NCI-H748 treated with DMSO at 0.1 percent for 48 hours (cell line): ENCODE data around the gene CCDC47.
"Not testable (repeated sequence)": the region's sequence is repeated elsewhere in the genome, so short reads cannot be mapped to it uniquely, and the experiment has no call there.

Experiments used
- DNase-seq: peaks from one replicate; lab custom pipeline; 2025; lab: John Stamatoyannopoulos, UW

CCDC47 gene

DNA sequence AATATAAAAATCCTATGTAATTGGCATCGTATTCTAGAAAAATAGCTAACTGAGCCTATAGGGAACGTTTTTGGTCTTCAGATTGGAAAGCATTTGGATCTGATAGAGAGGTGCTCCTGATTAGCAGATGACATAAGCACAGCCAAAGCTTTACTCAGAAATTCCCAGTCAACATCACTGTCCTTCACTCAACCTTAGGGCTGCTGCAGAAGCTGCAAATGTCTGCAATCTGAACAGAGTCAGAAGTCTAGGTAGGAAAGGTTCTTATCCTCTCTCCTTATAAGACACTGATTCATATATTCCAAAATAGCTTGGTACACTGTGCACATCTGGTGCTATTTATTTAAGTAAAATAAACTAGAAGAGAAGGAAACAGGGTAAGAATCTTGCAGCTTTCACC, 51.0 kb downstream of the CCDC47 start:
- DNase-seq: no peak

DNA sequence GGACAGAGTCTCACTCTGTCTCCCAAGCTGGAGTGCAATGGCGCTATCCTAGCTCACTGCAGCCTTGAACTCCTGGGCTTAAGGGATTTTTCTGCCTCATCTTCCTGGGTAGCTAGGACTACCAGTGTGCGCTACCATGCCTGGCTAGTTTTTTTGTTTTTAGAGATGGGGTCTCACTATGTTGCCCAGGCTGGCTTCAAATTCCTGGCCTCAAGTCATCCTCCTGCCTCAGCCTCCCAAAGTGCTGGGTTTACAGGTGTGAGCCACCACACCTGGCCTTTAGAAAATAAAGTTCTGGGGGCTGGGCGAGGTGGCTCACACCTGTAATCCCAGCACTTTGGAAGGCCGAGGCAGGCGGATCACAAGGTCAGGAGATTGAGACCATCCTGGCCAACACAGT, 53.2 kb downstream of the CCDC47 start:
- DNase-seq: not testable (repeated sequence)

DNA sequence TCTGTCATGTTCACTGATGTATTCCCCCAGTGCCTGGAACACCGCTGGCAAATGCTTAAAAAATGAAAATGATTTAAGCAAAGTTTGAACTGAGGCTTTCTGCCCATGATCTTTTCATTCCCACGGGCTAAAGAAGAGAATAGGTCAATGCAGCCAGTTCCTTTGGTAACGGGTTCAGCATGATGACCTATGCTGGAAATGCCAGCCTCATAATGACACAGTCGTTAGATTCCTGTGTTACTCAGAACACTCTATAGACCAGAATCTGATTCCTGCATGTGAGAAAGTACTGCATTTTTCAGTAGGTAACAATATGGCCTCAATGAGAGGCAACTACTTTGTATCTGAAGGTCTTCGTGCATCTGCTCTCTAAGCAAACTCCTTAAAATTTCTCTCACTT, 54.4 kb downstream of the CCDC47 start:
- DNase-seq: no peak

DNA sequence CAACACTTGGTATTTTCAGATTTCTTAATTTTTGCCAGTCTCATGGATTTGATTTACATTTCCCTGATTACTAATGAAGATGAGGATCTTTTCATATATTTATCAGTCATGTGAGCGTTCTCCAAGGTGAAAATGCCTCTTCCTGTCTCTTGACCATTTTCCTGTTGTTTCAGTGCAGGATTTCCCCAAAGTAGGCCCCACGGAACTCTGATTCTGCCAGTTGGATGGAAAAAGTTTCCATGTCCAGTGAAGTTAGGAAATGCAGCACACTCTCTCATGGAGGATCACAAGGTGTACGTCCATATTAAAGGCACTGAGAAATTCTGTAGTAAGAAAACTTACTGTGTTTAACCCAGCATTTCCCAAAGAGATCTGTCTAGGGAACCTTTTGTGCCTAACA, 57.0 kb downstream of the CCDC47 start:
- DNase-seq: no peak

DNA sequence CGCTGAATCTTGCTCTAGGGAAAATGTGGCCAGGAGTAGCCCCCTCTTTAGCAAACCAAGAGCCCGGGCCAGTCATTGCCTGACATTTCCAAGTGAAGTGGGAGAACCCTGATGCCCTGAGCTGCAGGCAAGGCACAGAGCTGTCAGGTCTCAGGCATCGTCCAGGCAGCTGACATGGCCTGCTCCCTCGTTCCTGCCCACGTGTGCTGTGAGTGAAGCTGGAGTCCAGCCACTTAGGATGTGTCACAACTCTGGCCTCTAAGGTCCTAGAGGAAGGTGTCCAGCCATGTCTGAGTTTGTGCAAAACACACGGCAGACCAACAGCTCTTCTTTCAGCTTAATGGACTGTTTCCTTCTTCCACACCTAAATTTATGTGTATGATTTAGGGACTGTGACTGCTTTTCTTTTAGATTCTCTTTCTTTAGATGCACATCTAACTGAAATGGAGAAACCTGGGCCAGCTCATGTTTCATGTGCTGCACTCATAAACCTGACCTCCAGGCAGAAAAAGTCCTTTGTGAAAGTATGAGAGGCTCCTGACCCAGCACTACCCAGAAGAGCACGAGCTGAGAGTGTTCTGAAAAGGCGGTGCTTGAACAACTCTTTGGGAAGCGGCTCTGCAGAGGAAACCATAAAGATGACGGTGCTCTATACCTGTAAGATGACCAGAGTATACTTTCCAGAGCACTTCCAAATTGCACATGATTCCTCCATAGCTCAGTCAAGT, 58.7 kb downstream of the CCDC47 start:
- no peak for DNase-seq

DNA sequence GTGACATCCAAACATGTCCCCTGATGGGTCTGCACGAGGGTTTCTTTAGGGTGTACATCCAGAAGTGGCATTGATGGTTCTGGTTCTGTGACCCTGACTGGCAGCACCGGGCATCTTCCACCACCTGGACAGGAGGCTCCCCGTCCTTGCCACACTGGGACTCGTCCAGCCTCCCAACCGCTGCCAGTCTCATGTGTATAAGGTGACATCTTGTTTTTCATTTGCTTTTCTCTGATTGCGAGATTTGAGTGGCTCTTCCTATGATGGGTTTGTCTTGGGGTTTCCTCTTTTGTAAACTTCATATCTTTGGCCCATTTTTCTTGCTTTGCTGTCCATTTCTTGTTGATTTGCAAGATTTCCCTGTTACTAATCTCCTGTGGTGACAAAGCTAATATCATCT, 64.3 kb downstream of the CCDC47 start:
- no peak for DNase-seq

DNA sequence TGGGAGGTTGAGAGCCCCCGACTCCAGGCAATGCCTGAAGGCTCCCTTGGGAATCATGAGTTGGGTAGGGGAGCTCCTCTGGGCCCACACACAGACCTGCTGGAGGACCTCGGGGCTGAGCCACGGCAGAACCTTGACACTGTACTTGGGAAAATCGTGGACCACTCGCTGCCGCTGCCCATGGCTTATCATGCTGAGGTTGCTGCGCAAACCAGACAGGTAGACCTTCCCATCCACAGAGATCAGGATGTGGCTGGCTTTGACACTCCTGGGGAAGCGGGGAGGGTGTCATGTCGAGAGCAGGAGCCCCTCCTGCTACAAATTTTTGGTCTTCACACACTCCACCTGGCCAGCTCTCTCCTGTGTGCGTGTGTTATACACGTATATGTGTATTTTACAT, 66.2 kb downstream of the CCDC47 start:
- no peak for DNase-seq

DNA sequence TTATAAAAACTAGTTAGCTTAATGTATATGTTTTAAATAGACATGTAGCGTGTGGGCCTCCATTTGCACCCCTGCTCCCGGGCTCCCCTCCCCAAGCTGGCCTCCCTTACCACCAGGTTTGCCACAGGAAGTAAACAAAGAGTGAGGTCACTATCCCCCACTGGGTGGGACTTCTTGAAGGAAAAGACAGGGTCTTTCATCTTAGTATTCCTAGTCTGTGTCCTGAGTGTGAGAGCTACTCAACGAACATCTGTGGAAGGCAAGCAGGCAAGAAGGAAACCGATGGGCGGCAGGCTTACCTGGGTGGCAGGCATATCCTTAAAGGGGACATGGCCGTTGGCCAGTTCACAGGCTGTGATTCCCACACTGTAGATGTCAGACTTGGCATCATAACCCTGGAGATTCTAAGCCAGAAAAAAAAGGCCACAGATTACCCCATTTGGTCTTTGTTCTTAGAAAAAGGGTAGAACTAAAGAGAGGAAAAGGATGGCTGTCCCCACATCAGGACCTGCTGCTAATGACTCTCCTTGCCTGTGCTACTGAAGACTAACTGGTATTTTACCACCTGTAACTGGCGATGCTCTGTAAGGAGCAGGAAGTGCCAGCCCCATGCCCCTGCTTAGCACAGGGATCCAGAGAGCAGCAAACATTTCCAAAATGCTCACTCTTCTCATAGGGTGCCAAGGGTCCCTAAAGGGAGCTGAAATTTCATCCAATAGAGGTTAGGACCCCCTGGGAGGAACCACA, 66.9 kb downstream of the CCDC47 start:
- DNase-seq: no peak

DNA sequence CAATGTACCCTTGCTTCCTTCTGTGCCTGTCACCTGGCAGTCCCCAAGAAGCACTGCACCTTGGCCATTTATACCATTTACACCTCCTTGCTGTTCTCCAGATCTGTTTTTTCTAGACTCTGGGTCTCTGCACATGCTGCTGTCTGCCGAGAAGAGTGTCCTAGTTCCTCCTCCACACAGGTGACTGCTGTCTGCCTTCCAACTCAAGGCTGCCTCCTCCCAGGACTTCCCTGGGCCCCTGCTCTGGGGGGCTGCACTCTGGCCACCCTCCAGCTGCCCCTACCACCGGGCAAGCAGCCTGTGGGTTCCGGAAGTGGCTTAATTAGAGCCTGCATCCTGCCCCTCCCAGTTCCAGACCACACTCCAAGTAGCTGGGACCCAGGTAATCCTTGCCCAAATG, 67.7 kb downstream of the CCDC47 start:
- DNase-seq: no peak

DNA sequence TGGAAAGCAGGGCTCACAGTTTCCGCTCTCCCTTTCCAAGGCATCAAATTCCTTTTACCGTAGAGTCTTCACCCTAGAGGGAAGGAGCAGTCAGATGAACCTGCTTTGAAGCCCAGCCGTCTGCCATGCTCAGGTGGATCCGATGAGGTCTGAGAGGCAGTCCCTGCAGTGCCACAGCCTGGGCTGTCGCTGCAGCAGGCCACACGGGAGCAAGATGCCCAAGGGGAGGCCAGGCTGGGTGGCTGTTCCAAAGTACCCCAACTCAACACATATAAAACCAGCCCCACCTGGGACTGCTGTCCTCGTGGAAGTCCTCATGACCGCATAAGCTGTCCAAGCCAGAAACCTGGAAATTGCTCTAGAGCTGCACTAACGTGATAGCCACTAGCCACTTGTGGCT, 68.6 kb downstream of the CCDC47 start:
- DNase-seq: no peak

DNA sequence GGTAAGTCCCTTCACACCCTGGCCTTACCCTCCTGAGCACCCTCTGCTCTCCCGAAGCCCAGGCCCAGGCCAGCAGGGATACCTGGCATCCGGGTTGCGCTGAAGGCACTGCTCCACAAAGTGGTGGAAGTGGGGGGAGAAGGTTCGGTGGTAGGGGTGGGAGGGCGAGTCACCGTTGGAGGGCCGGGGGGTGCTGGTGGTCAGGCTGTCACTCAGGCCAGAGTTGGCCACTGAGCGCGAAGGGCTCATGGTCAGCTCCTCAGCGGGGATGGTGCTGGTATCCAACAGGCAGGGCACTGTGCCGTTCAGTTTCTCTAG, 69.2 kb downstream of the CCDC47 start:
- no peak for DNase-seq

DNA sequence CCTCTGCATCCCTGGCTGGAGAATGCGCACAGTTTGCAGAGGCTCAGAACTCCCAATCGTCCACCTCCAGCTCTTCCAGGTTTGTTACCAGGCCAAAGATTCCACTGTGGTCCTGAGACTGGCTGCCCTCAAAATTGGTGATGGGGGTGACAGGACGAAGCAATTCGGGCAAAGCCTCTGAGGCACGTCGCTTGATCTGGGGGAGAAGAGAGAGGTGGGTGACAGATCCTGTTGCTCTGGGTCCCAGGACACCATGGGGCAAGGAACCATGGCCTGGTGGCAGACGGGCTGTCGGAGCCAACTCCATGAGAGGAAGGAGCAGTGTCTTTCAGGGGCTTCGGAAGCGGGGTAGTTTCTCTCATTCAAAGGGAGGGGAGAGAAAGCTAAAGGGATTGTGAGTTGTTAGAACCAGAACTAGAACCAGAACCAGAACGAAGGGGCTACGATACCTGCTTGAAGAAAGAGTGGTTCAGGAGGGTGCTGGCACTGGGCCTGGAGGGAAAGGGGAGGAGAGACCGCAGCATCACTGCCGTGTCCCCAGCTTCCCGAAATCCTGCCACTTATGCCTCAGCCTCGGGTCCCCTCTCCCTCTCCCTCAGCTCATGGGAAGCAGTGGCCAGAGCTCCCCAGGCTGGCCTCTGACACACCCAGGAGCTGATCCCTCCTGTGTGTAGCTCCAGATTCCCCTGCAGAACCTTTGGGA, 69.7 kb downstream of the CCDC47 start:
- DNase-seq: no peak

DNA sequence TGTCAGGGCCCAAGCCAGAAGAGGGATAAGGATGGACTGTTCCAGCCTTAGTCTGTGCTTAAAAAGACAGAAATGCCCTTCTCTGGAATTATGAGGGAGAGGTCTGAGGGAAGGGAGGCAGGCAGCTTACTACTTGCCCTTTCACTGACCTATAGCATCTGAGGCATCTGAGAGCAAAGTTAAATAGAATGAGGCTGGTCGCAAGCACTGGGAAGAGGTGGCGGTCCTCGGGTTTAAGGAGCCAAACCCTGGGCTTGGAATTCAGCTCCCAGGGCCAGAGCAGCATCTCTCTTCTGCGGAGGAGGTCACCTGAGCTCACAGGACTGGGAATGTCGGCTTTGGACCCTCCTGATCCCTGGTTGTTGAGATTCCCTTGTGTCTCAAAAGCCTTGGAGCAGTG, 70.4 kb downstream of the CCDC47 start:
- DNase-seq: no peak

DNA sequence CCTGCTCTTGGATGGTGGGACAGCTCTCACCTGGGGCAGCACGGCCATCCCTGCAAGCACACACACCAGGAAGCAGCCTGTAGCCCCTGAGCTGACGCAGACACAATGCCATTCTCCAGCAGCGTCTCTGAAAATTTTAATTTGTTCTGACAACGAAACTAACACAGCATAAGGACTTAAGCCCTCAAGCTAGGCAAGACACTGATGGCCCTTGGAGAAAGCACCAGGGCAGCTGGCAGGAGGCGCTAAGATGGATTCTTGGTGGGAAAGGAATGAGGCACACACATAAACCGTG, 70.7 kb downstream of the CCDC47 start:
- no peak for DNase-seq

DNA sequence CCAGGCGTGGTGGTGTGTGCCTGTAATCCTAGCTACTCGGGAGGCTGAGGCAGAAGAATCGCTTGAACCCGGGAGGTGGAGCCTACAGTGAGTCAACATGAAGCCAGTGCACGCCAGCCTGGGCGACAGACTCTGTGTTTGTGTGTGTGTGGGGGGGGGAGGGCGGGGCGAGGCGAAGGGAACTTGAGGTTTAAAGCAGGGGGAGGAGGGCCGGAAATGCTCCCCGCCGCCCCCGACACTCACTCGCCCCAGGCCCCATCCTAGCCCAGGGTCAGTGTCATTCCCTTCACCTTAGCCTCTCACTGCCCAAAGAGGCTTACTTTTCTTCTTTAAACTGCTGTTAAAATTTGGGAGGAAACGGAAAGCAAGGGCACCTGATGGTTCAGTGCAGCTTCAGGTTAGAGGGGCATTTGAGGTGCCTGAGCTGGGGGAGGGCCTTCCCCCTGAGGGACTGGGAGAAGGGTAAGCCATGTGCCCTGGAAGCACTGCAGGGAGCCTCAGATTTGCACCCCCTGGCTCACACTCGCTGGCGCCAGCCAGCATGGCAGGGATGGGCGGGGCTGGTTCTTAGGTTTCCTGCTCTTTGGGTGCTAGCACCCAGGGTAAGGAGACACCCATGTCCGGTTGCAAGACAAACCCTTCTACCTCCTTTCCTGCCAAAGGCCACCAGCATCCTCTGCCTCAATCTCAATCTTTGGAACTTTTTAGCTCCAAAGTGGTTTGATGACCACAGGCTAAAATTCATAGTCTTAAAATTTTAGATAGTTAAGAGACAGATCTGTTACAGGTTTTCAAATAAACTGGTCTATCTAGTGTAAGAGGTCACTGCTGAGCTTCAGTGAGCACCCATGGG, 71.3 kb downstream of the CCDC47 start:
- DNase-seq: no peak

DNA sequence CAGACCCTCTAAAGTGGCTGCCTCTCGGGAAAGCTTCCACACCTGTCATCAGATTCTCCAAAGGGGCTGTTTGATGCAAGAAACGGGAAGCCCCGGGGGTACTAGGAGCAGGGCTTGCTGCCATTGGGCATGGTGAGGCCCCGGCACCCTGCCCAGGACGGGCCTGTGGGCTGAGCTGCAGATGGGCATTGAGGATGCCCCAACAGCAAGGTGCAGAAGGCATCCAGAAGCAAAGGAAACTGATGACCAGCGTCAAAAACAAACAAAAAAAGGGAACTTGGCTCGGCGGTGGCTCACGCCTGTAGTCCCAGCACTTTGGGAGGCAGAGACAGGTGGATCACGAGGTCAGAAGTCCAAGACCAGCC, 72.0 kb downstream of the CCDC47 start:
- no peak for DNase-seq

DNA sequence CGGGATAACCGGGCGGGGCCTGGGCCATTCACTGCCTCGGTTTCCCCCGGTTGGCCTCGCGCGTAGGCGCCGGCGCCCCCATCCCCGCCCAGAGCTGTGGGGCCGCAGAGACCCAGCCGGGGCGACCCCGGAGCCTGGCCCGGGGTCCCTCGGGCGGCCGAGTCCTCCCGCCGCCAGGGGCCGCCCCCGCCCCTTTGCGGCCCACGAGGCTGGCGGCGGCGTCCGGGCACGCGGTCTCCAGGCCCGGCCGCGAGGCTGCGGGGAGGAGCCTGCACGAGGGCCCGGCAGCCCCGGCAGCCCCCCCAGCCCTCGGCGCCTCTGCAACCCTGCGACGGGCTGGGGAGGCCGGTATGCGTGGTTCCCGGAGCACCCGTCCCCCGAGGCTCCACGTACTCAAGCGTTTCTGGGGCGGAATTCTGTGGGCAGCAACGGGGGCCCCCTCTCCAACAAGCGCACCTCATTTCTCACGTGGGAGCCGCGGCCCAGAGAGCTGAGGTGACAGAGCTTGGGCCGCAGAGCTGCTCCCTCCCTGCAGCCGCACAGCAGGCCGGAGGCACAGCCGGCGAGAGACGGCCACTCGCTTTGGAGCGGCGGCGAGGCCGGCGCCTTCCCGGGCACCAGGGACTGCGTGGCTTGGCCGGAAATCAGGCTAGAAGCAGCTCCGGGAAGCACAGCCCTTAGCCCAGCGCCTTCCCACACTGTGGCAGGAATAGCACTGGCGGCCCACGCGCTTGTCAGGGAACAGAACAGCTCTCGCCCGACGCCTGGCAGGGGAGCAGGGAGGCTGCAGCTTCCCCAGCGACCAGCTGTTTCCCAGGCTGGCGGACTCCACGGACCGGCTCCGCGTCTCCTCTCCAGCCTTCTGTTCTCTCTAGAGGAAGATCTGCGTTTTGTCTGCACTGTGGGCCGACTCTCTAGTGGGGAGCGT, 72.6 kb downstream of the CCDC47 start:
- DNase-seq: peak; percentile 8

DNA sequence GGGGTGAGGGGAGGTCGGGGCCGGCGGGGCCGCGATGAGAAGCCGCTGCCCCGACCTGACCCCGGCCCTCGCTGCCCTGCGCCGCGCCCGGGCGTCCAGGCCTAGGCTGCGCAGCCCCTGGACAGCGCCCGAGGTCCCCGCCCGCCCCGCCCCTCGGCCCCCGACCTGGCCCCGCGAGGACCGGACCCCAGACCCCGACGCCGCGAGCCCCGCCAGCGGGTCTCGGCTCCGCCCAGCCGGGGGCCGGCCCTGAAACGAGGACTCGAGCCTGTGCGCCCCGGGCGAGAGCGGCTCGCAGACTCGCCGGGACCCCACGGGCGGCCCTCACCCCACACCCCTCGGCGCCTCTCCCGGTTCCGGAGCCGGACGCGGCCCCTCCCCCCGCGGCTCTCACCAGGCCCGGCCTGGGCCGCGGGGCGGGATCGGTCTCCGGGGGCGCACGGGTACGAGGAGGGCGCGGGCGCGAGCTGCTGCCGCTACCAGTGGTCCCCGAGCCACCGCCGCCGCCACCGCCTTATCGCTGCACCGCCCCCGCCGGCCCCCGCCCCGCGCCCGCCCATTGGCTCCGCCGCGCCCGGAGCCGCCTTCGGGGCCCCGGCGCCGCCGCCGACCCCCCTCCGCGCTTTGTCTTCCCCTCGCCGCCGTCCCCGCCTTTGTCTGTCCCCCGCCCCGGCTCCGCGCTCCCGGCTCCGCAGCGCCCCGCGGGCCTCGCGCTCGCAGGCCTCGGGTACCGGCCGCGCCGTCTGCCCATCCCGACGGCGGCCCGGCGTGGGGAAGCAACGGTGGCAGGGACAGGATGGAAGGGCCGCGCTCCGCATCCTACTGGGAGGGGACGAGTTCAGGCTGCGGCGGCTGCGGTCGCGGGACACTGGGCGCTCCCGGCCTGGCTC, 73.5 kb downstream of the CCDC47 start, which contains the start of gene LIMD2:
TSS of gene LIMD2 (minus strand) at position 488 of the 890 bp plus-strand sequence. CDS start 827 bp downstream, outside the sequence.
- DNase-seq: peak; percentile 67

DNA sequence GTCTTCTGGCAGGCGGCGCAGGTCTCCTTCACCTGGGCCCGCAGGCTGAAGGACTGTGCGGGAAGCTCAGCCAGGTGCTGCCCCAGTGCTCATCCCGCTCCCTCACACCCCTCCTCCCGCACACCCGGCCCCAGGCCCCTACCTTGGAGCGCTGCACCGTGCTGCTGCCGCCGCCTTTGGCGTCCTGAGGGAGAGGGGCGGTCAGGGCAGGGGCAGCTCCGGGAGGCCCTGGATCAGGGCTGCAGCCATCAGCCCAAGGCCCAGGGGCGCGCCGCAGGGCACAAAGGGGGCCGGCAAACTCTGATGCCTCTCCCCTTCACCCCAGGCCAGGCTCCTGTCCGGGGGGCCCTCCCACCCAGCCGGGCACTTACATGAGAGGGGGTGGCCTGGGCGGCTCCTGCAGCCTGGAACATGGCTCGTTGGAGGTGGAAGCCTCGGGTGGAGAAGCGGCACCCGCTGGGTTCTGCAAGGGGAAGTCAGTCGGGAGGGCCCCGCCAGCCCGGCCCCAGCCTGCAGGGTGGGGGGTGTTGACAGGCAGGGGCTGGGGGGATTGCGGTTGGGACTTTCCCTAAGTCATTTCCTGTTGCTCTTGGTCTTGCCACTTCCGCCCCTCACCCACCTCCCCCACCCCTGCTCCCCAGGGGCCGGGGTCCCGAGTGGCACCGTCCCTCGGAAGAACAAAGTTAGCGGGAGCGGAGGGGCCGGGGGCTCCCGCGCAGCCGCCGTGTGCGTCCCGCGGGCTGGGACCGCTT, 74.3 kb downstream of the CCDC47 start:
- no peak for DNase-seq
